Measurements from ENCODE around the gene ARF5.
"Not testable (repeated sequence)": the region's sequence is repeated elsewhere in the genome, so short reads cannot be mapped to it uniquely, and the experiment has no call there.

Gene ARF5

GRCh38 chr7:127588019-127588696, at the start of gene ARF5:
TSS of gene ARF5 (plus strand) at chr7:127588411. CDS start at chr7:127588499, 88 bp downstream.
- in situ Hi-C loops (cut with HindIII; ENCODE audit: low sequenced_read_pairs): no loop called here

GRCh38 chr7:127539116-127539515, 49.1 kb upstream of the ARF5 start:
- in situ Hi-C loops (cut with HindIII; ENCODE audit: low sequenced_read_pairs): no loop called here

- in situ Hi-C loops (cut with HindIII; ENCODE audit: low sequenced_read_pairs): not testable (repeated sequence)
Observed at GRCh38 chr7:127540461-127540860, 47.8 kb upstream of the ARF5 start.

GRCh38 chr7:127541548-127541947, 46.7 kb upstream of the ARF5 start:
- in situ Hi-C loops (cut with HindIII; ENCODE audit: low sequenced_read_pairs): no loop called here

- in situ Hi-C loops (cut with HindIII; ENCODE audit: low sequenced_read_pairs): no loop called here
Observed at GRCh38 chr7:127546313-127546712, 41.9 kb upstream of the ARF5 start.

- in situ Hi-C loops (cut with HindIII; ENCODE audit: low sequenced_read_pairs): no loop called here
Observed at GRCh38 chr7:127550247-127550646, 38.0 kb upstream of the ARF5 start.

- in situ Hi-C loops (cut with HindIII; ENCODE audit: low sequenced_read_pairs): no loop called here
Observed at GRCh38 chr7:127551941-127552340, 36.3 kb upstream of the ARF5 start.

- in situ Hi-C loops (cut with HindIII; ENCODE audit: low sequenced_read_pairs): no loop called here
Observed at GRCh38 chr7:127556404-127556803, 31.8 kb upstream of the ARF5 start.

GRCh38 chr7:127557803-127558202, 30.4 kb upstream of the ARF5 start:
- in situ Hi-C loops (cut with HindIII; ENCODE audit: low sequenced_read_pairs): no loop called here

- in situ Hi-C loops (cut with HindIII; ENCODE audit: low sequenced_read_pairs): no loop called here
Observed at GRCh38 chr7:127566242-127566641, 22.0 kb upstream of the ARF5 start.

GRCh38 chr7:127568034-127568433, 20.2 kb upstream of the ARF5 start:
- in situ Hi-C loops (cut with HindIII; ENCODE audit: low sequenced_read_pairs): not testable (repeated sequence)

- in situ Hi-C loops (cut with HindIII; ENCODE audit: low sequenced_read_pairs): no loop called here
Observed at GRCh38 chr7:127571741-127572505, 16.3 kb upstream of the ARF5 start.

- in situ Hi-C loops (cut with HindIII; ENCODE audit: low sequenced_read_pairs): no loop called here
Observed at GRCh38 chr7:127578036-127578684, 10.1 kb upstream of the ARF5 start.

- in situ Hi-C loops (cut with HindIII; ENCODE audit: low sequenced_read_pairs): no loop called here
Observed at GRCh38 chr7:127578711-127579275, 9.4 kb upstream of the ARF5 start.

GRCh38 chr7:127580612-127581011, 7.6 kb upstream of the ARF5 start:
- in situ Hi-C loops (cut with HindIII; ENCODE audit: low sequenced_read_pairs): no loop called here

GRCh38 chr7:127581716-127582115, 6.5 kb upstream of the ARF5 start:
- in situ Hi-C loops (cut with HindIII; ENCODE audit: low sequenced_read_pairs): no loop called here

GRCh38 chr7:127582361-127582760, 5.8 kb upstream of the ARF5 start:
- in situ Hi-C loops (cut with HindIII; ENCODE audit: low sequenced_read_pairs): no loop called here

GRCh38 chr7:127584648-127585043, 3.6 kb upstream of the ARF5 start:
- in situ Hi-C loops (cut with HindIII; ENCODE audit: low sequenced_read_pairs): no loop called here

- in situ Hi-C loops (cut with HindIII; ENCODE audit: low sequenced_read_pairs): no loop called here
Observed at GRCh38 chr7:127585044-127585953, 2.9 kb upstream of the ARF5 start, which contains the start of gene GCC1. TSS of gene GCC1 (minus strand) at chr7:127585596. CDS start at chr7:127585182, 414 bp downstream.

- in situ Hi-C loops (cut with HindIII; ENCODE audit: low sequenced_read_pairs): no loop called here
Observed at GRCh38 chr7:127586346-127586745, 1.9 kb upstream of the ARF5 start.
